Vagina (tissue), 2 donors: ENCODE results near the gene MEIS3. TPM values are rescaled to one million over a fixed set of nuclear protein-coding genes. Genes with fewer than 3 reads are reported as not detected.

Source experiments
- DNase-seq, 2 donors: peaks; one replicate each; pipeline ENCODE4 v3.0.0-alpha.2; 2017; ENCODE audit errors: extremely low spot score in 2 of 2
- H3K27ac ChIP-seq: fragments of 200-600 bp; sonication (generic); one replicate; pipeline ENCODE4 v1.5.1; 2019
- H3K27me3 ChIP-seq: fragments of 200-600 bp; sonication (generic); one replicate; pipeline ENCODE4 v1.5.1; 2019
- H3K36me3 ChIP-seq, 2 donors: fragments of 200-600 bp; sonication (generic); one replicate each; pipeline ENCODE4 v1.5.1; 2017 to 2019
- H3K4me1 ChIP-seq: fragments of 200-600 bp; sonication (generic); one replicate; pipeline ENCODE4 v1.5.1; 2019
- H3K4me3 ChIP-seq, 2 donors: fragments of 200-600 bp; sonication (generic); 1 replicate in 1 of 2; 2 replicates in 1 of 2; pipeline ENCODE4 v1.5.1; 2016 to 2019
- H3K9me3 ChIP-seq: fragments of 200-600 bp; sonication (generic); one replicate; pipeline ENCODE4 v1.5.1; 2019
- CTCF ChIP-seq, 3 experiments: fragments of 450-650 bp in 2 of 3; fragments of 200-600 bp in 1 of 3; sonication (generic) in 1 of 3; IDR thresholded peaks; one replicate each; pipeline ENCODE4 v1.5.1; 2017 to 2019; ENCODE audit warnings: antibody characterized with exemption in 3 of 3, mild to moderate bottlenecking in 2 of 3, moderate library complexity in 2 of 3
- POLR2A ChIP-seq, 2 donors: fragments of 450-650 bp; IDR thresholded peaks; one replicate each; pipeline ENCODE4 v1.6.1; 2017; ENCODE audit warnings: antibody characterized with exemption in 2 of 2, mild to moderate bottlenecking in 2 of 2, moderate library complexity in 2 of 2
- POLR2AphosphoS5 ChIP-seq, 2 donors: sonication (generic); formaldehyde crosslinking; IDR thresholded peaks; one replicate each; pipeline ENCODE4 v1.9.0; 2017; ENCODE audit warnings: antibody characterized with exemption in 2 of 2, mild to moderate bottlenecking in 2 of 2, low read depth in 1 of 2; ENCODE audit not compliant: insufficient read depth in 1 of 2
- intact Hi-C: fragments of 100-400 bp; cut with DNase I; formaldehyde crosslinking; loops from one replicate; pipeline ENCODE4 v1.15.1; 2023
- total RNA-seq: library from RNA; depleted of rRNA; stranded (reverse); fragments of >200 nt; gene quantifications from one replicate; pipeline ENCODE4 v1.2.3, GENCODE V29; 2016

The MEIS3 gene
- total RNA-seq, 1 donor from 2014 or later = 20.6 TPM

DNA sequence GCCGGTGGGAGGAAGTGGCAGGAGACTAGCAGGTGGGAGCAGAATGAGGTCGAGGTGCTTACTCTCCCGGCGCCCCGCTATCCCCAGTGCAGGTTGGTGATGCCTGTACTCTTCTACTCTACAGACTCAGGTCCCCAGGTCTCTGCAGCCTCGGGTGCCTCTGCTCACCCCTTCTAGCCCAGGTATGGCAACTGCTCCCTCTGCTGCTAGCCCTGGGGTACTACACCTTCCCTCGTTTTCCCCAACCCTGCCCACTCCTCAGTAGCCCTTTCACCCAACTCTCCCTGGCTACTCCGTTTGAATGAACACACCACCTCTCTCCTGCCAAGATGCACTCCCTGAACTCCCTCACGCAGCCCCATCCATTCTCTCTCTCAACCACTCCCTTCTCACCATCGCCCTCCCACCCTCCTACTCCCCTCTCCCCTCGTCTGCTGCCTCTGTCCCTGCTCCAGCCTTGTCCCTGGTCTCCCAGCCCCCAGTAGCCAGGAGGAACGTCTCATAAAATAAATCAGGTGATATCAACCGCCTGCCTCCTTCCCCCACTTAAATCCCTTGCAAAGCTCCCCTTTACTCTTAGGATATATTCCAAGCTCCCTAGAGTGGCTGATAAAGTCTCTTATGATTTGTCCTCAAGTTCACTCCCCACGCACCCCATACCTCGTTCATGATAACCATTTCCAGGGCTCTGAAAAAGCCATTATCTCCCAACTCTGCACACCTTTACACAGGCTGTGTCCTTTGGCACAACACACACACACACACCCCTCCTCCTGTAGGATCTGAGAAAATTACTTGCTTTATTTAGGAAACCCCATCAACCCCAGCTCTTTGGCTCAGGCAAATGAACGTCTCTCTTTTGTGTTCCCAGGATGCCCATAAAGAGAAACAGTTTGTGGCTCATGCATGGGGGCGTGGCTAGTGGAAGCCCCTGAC is 8.2 kb upstream of the MEIS3 start:
- Histone ChIP-seq H3K27ac (peak overlapping the region; percentile 11), H3K9me3 (no peaks in the 10 kb centered on the region), H3K36me3 (no peaks in the 10 kb centered on the region), H3K4me3 (peak overlapping the region; percentile 1 to 21), H3K27me3 (peaks cover 4% of the 10 kb centered on the region), H3K4me1 (peaks cover 25% of the 10 kb centered on the region)
- intact Hi-C loops = loop anchor here (10.0 kb wide), 1 partner anchor 133 kb away; no protein-coding TSS in a partner anchor
- TF ChIP-seq CTCF (IDR thresholded peaks at IDR 0.05) (peak; percentile 63 to 76 (median 69)), POLR2AphosphoS5 (IDR thresholded peaks at IDR 0.05; ENCODE audit: insufficient read depth in 1 of 2, low read depth in 1 of 2) (no peak), POLR2A (IDR thresholded peaks at IDR 0.05) (no peak)
- no peak for DNase-seq

GRCh38 chr19:47423203-47423882 is 4.0 kb upstream of the MEIS3 start:
- no peaks in the 10 kb centered on the region for H3K9me3 ChIP-seq
- no peaks in the 10 kb centered on the region for H3K36me3 ChIP-seq
- DNase-seq = no peak
- H3K27ac ChIP-seq = no peak overlapping the region
- no peak for TF ChIP-seq CTCF (IDR thresholded peaks at IDR 0.05)
- no peak overlapping the region for H3K4me3 ChIP-seq
- peaks cover 11% of the 10 kb centered on the region for H3K27me3 ChIP-seq
- intact Hi-C loops = loop anchor here (10.0 kb wide), 1 partner anchor 129 kb away; no protein-coding TSS in a partner anchor
- peaks cover 15% of the 10 kb centered on the region for H3K4me1 ChIP-seq

DNA sequence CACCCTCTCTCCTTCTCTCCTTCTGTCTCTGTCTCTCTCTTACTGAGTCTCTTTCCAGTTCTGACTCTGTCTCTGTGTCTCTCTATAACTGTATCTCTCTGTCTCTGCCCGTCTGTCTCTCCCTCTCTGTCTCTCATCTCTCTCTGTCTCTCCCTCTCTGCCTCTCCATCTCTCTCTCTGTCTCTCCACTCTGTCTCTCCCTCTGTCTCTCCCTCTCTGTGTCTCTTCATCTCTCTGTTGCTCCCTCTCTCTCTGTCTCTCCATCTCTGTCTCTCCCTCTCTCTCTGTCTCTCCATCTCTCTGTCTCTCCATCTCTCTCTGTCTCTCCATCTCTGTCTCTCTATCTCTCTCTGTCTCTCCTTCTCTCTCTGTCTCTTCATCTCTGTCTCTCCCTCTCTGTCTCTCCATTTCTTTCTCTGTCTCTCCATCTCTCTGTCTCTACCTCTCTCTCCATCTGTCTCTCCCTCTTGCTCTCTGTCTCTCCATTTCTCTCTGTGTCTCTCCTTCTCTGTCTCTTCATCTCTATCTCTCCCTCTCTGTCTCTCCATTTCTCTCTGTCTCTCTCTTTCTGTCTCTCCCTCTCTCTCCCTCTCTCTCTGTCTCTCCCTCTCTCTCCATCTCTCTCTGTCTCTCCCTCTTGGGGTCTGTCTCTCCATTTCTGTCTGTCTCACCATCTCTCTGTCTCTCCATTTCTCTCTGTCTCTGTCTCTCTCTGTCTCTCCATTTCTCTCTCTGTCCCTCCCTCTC is 3.3 kb upstream of the MEIS3 start:
- Histone ChIP-seq H3K4me3 (no peak overlapping the region), H3K27me3 (peaks cover 11% of the 10 kb centered on the region), H3K4me1 (peaks cover 15% of the 10 kb centered on the region), H3K9me3 (no peaks in the 10 kb centered on the region), H3K36me3 (no peaks in the 10 kb centered on the region), H3K27ac (no peak overlapping the region)
- DNase-seq = no peak
- TF ChIP-seq POLR2AphosphoS5 (IDR thresholded peaks at IDR 0.05; ENCODE audit: insufficient read depth in 1 of 2, low read depth in 1 of 2) = no peak
- no peak for TF ChIP-seq CTCF (IDR thresholded peaks at IDR 0.05)
- TF ChIP-seq POLR2A (IDR thresholded peaks at IDR 0.05) = no peak
- intact Hi-C loops = loop anchor here (10.0 kb wide), 1 partner anchor 128 kb away; no protein-coding TSS in a partner anchor

- TF ChIP-seq POLR2AphosphoS5 (IDR thresholded peaks at IDR 0.05; ENCODE audit: insufficient read depth in 1 of 2, low read depth in 1 of 2) = no peak
- no peaks in the 10 kb centered on the region for H3K36me3 ChIP-seq
- H3K4me1 ChIP-seq = peaks cover 19% of the 10 kb centered on the region
- peaks cover 11% of the 10 kb centered on the region for H3K27me3 ChIP-seq
- no peaks in the 10 kb centered on the region for H3K9me3 ChIP-seq
- no peak overlapping the region for H3K27ac ChIP-seq
- H3K4me3 ChIP-seq = no peak overlapping the region
- DNase-seq = no peak
- intact Hi-C loops = loop anchor here (10.0 kb wide), 1 partner anchor 127 kb away; no protein-coding TSS in a partner anchor
Observed at GRCh38 chr19:47421844-47422395, 2.6 kb upstream of the MEIS3 start.
